ENCODE results near the gene RAD51B. TPM values are rescaled to one million over a fixed set of nuclear protein-coding genes. Genes with fewer than 3 reads are reported as not detected.
"Not testable (repeated sequence)": the region's sequence is repeated elsewhere in the genome, so short reads cannot be mapped to it uniquely, and the experiment has no call there.

RAD51B gene
- total RNA-seq, 1 experiment from 2014 or later = 29.9 TPM

GRCh38 chr14:68181519-68182326 is 362.1 kb downstream of the RAD51B start:
- peak in 1 of 2 experiments; percentile 73 for DNase-seq

GRCh38 chr14:68182492-68182891 is 362.9 kb downstream of the RAD51B start:
- peaks cover 51% of the 10 kb centered on the region for H3K4me1 ChIP-seq (replicated peaks; ENCODE audit: insufficient read depth)
- H3K27ac ChIP-seq = peak overlapping the region; percentile 59
- DNase-seq = no peak
- no peaks in the 10 kb centered on the region for H3K36me3 ChIP-seq (ENCODE audit: low read depth)
- no peaks in the 10 kb centered on the region for H4K20me1 ChIP-seq (ENCODE audit: insufficient read depth)
- TF ChIP-seq EZH2 (IDR thresholded peaks at IDR 0.05; ENCODE audit: low read depth) (no peak), CTCF (conservative IDR thresholded peaks at IDR 0.05) (no peak)
- intact Hi-C loops (cut with micrococcal nuclease; ENCODE audit: unreplicated experiment) = no loop called here
- H2AFZ ChIP-seq = no peak overlapping the region
- no peak overlapping the region for H3K4me3 ChIP-seq
- H3K9me3 ChIP-seq (ENCODE audit: insufficient read depth, low read depth) = 0 out of 2 replicates have a peak, but pooled peaks cover 3% of the 10 kb centered on the region
- BruUV-seq (replicated peaks) = no TSS peak
- no peaks in the 10 kb centered on the region for H3K9me2 ChIP-seq (ENCODE audit: insufficient read depth)
- H3K4me2 ChIP-seq = peak overlapping the region; percentile 67
- no peaks in the 10 kb centered on the region for H3K79me2 ChIP-seq (ENCODE audit: low read depth)
- no peaks in the 10 kb centered on the region for H3K27me3 ChIP-seq (ENCODE audit: insufficient read depth, low read depth)
- CTCF ChIA-PET = no interaction called here
- peaks cover 24% of the 10 kb centered on the region; the same call in 1 of the 2 replicates for H3F3A ChIP-seq (ENCODE audit: insufficient read depth, low read depth)
- POLR2A ChIA-PET (ENCODE audit: unreplicated experiment) = no interaction called here

More at GRCh38 chr14:68181519-68182326, 362.1 kb downstream of the RAD51B start:
- peak overlapping the region; percentile 21; the same call in 1 of the 2 replicates for H3K4me3 ChIP-seq
- no TSS peak for BruUV-seq (replicated peaks)
- H3K79me2 ChIP-seq (ENCODE audit: low read depth) = no peaks in the 10 kb centered on the region
- no peaks in the 10 kb centered on the region for H4K20me1 ChIP-seq (ENCODE audit: insufficient read depth)
- intact Hi-C loops (cut with micrococcal nuclease; ENCODE audit: unreplicated experiment) = no loop called here
- no peaks in the 10 kb centered on the region for H3K36me3 ChIP-seq (ENCODE audit: low read depth)
- ChIA-PET CTCF (no interaction called here), POLR2A (ENCODE audit: unreplicated experiment) (interaction anchor here (0.6 kb wide), 1 partner anchor 685 kb away, joined by 3 read pairs; no protein-coding TSS in a partner anchor)
- H3K4me1 ChIP-seq (replicated peaks; ENCODE audit: insufficient read depth) = peaks cover 54% of the 10 kb centered on the region
- TF ChIP-seq CTCF (conservative IDR thresholded peaks at IDR 0.05) (no peak), EZH2 (IDR thresholded peaks at IDR 0.05; ENCODE audit: low read depth) (no peak)
- H2AFZ ChIP-seq = peak overlapping the region; percentile 17; the same call in 1 of the 2 replicates
- H3K9me3 ChIP-seq (ENCODE audit: insufficient read depth, low read depth) = 0 out of 2 replicates have a peak, but pooled peaks cover 3% of the 10 kb centered on the region
- peak overlapping the region; percentile 67 for H3K4me2 ChIP-seq
- no peaks in the 10 kb centered on the region for H3K9me2 ChIP-seq (ENCODE audit: insufficient read depth)
- no peaks in the 10 kb centered on the region for H3K27me3 ChIP-seq (ENCODE audit: insufficient read depth, low read depth)
- peak overlapping the region; percentile 59 for H3K27ac ChIP-seq
- peaks cover 24% of the 10 kb centered on the region; the same call in 1 of the 2 replicates for H3F3A ChIP-seq (ENCODE audit: insufficient read depth, low read depth)

- H3K27ac ChIP-seq; H3K4me3 ChIP-seq; POLR2A ChIA-PET (ENCODE audit: unreplicated experiment); CTCF ChIA-PET; H4K20me1 ChIP-seq (ENCODE audit: insufficient read depth); H3K4me2 ChIP-seq; H3K9me2 ChIP-seq (ENCODE audit: insufficient read depth); BruUV-seq (replicated peaks); H3K27me3 ChIP-seq (ENCODE audit: insufficient read depth, low read depth); H3K79me2 ChIP-seq (ENCODE audit: low read depth); intact Hi-C loops (cut with micrococcal nuclease; ENCODE audit: unreplicated experiment); H3K9me3 ChIP-seq (ENCODE audit: insufficient read depth, low read depth); H2AFZ ChIP-seq; DNase-seq; H3K36me3 ChIP-seq (ENCODE audit: low read depth): not testable (repeated sequence)
- peaks cover 22% of the 10 kb centered on the region; the same call in 1 of the 2 replicates for H3F3A ChIP-seq (ENCODE audit: insufficient read depth, low read depth)
- H3K4me1 ChIP-seq (replicated peaks; ENCODE audit: insufficient read depth) = peaks cover 37% of the 10 kb centered on the region
Observed at GRCh38 chr14:68186500-68187276, 367.1 kb downstream of the RAD51B start.
